Measurements from ENCODE around the gene TADA1.
"Not testable (repeated sequence)": the region's sequence is repeated elsewhere in the genome, so short reads cannot be mapped to it uniquely, and the experiment has no call there.

The TADA1 gene

DNA sequence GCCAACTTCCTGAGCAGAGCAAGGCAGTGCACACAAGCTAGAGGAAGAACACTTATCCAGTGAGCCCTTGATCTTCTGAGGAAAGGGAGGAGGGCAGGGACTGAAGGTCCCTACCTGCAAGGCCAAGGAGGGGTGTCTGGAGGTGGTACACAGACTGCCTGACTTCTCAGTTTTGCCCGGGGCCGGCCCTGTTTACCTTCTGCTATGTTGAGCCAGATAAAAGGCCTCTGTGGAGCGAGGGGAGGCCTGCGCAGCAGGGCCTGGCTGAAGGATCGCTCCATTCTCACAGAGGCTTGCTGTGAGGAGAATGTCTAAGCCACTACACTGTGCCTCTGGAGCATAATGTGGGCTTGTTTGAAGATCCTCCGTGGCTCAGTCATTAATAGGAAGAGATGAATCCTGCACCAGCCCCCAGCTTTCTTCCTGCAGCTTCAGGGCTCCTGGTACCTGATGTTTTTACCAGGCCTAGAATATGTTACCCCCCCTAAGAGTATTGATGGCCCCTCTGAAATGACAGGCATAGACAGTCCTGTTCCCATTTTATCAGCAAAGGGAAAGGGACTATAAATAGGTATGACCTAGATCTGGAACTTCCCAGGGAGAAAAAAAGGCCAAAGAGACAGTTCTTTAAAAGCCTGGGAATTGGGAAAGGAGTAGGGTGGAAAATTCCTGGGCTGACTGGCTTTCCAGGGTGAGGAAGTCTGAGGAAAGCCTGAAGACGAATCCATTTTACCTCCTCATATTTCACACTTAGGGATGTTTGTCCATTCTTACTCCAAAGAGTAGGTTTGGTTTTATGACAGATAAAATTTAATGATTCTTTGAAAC, 32.1 kb downstream of the TADA1 start:
- no peak for DNase-seq (ENCODE audit: low spot score)

DNA sequence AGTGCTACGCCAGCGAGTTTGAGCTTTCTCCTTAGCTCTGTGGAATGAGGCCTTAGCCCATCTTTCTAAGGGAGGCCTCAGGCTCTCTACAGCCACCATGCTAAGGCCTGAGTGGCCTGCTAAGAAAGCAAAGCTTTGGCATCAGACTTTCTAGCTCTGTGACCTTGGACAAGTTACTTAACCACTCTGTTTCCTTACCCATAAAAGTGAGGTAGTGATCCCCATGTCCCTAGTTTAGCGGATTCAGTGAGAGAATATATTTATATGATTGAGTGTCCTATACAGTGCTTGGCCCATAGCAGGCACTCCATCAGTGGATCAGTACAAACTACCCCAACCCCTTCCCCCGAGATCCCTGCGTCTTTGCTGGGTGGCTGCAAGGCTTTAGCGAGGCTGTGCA, 32.7 kb downstream of the TADA1 start:
- no peak for DNase-seq (ENCODE audit: low spot score)

- DNase-seq (ENCODE audit: low spot score): no peak
Measured at GRCh38 chr1:166840309-166841274, 35.5 kb downstream of the TADA1 start.

GRCh38 chr1:166839600-166840308, 36.3 kb downstream of the TADA1 start:
- DNase-seq (ENCODE audit: low spot score): peak; percentile 66

DNA sequence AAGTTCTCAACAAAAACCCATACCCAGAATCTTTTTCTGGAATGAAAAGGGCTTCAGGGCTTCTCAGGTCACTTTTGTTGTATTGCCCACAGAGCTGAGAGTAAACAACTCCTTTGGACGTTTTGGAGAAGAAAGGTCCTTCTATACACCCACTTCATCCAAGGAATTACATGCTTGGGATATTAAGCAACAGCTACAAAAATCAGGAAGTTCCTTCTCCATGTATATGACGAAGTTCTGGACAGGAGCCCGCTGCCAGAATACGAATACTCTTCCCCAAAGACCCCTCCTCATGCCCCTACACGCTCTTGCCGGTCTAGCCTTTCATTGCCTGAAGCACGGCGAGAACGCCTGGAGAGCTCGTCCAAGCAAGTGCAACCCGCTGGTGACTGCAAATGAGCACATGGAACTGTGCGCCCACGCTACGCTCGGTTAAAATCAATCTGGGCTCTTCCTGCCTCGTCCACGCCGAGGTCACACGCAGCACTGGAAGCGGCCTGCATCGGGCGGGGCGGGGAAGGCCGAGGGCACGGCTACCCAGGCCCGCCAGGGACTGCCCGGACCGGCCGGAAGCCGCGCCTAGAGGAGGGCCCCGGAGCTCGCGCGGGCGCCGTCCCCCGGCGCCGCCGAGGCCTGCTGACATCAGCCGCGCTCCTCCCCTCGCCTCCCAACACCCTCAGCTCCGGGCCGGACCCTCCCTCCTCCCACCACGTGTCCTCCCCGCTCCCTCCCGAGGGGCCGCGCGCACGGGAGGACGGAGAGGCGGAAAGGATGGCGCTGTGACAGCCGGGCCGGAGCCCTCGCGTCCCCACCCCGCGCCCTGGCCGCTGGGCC, 37.1 kb downstream of the TADA1 start, which contains the start of gene POGK:
Gene POGK, plus strand, starts transcription at position 710 of the 834 bp plus-strand sequence. CDS start 1,482 bp downstream, outside the sequence.
- peak; percentile 94 for DNase-seq (ENCODE audit: low spot score)

DNA sequence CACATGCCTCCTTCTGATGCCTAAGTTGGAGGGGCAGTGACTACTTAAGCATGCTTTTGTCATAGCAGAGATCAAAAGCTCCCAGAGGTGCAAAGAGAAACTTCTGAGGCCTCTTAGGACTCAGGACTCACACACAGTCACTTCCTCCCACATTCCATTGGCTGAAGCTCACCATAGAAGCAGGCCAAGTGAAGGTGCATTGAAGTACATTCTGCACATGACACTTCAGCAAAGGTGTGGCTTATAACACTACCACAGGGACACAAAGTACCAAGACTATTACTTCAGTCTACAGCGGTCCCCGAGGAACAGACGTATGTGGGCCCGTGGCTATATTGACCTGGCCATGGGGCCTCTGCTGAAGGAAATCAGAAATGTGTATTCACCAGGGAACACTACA, 39.3 kb downstream of the TADA1 start:
- no peak for DNase-seq (ENCODE audit: low spot score)

- not testable (repeated sequence) for DNase-seq (ENCODE audit: low spot score)
Measured at GRCh38 chr1:166829762-166830161, 46.3 kb downstream of the TADA1 start.

GRCh38 chr1:166827426-166827825, 48.6 kb downstream of the TADA1 start:
- DNase-seq (ENCODE audit: low spot score): no peak

DNA sequence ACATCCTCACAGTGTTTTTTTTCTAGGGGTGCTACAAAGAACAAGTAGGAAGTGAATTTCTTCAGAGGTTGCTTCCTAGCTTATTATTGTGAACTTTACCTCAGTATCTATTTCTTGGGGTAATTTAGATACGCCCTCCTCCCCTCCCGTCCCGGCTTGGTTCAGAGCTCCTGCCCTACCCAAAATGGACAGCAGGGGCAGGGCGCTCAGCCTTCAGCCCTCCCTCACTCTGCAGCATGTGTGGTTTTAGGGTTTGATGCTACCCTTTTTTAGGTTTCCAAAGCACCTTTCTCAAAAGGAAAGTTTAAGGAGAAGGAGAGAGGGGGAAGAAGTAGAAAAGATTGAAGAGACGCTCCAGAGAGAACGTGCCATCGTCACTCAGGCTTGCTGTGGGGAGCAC, 53.7 kb downstream of the TADA1 start:
- DNase-seq (ENCODE audit: low spot score): peak; percentile 64

DNA sequence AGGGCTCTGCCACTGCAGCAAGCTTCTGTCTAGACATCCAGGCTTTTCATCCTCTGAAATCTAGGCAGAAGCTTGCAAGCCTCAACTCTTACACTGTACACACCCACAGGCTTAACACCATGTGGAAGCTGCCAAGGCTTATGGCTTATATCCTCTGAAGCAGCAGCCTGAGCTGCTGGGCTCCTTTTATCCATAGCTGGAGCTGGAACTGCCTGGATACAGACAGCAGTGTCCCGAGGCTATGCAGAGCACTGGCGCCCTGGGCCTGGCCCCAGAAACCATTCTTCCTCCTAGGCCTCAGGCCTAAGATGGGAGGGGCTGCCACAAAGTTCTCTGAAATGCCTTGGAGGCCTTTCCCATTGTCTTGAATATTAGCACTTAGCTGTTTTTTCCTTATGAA, 56.1 kb downstream of the TADA1 start:
- no peak for DNase-seq (ENCODE audit: low spot score)

- DNase-seq (ENCODE audit: low spot score): no peak
Measured at GRCh38 chr1:166814611-166815010, 61.5 kb downstream of the TADA1 start.

DNA sequence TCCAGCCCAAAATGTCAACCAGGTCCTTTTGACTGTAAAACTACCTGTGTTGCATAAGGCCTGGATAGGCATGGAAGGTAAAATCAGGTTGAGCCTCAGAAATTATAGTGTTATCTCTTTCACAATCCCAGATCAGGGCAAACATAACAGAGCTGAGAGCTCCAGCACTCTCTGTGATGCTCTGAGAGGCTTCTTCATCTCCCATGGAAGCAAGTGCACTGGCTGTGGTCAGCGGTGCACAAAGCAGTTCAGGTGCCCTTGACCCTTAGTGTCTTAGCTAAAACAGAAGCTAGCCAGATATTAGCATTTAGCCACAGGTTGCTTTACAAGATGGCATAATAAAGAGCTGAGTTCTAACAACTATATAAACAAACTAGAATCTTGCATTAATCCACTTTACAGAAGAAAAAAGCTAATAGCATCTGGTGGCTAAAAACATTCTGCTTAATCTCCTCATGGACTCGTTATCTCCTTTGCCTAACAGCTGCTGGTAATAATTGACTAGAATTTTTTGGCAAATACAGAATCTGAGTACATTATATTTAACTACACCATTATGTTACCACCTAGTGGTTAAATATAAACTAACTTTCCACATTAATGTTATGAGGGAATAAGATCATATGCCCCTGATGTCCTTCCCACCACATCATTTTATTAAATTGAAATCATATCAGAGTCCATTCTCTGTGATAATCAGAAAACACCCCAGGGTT, 62.4 kb downstream of the TADA1 start:
- no peak for DNase-seq (ENCODE audit: low spot score)

DNA sequence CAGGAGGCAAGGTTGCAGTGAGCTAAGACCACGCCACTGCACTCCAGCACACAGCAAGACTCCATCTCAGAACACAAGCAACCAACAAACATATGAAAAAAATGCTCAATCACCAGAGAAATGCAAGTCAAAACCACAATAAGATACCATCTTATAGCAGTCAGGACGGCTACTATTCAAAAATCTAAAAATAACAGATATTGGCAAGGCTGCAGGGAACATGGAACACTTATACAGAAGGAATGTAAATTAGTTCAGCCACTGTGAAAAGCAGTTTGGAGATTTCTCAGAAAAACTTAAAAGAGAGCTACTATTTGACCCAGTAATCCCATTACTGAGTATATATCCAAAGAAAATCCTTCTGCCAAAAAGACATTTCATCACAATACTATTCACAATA, 64.4 kb downstream of the TADA1 start:
- no peak for DNase-seq (ENCODE audit: low spot score)

- DNase-seq (ENCODE audit: low spot score): no peak
Measured at GRCh38 chr1:166808952-166809351, 67.1 kb downstream of the TADA1 start.

Data from iPS-NIHi11 (cell line).